HepG2 (cell line): Measurements from ENCODE around the gene CBFA2T2. TPM values are rescaled to one million over a fixed set of nuclear protein-coding genes. Genes with fewer than 3 reads are reported as not detected.

Source experiments
- CCAR2 ChIP-seq: fragments of 200-400 bp; formaldehyde crosslinking; optimal IDR thresholded peaks from 2 replicates; pipeline ENCODE3; 2018; ENCODE audit warnings: low read depth, mild to moderate bottlenecking, low read length, moderate library complexity
- FOXA1 ChIP-seq, 2 experiments: fragments of 450-650 bp in 1 of 2; sonication (generic) in 1 of 2; formaldehyde crosslinking in 1 of 2; IDR thresholded peaks; 2 replicates each; pipeline versions ENCODE4 v1.4.0 to v1.6.1; 2016 to 2020; ENCODE audit warnings: missing genetic modification reagents in 1 of 2
- MYNN ChIP-seq: sonication (generic); formaldehyde crosslinking; IDR thresholded peaks from 2 replicates; pipeline ENCODE4 v1.4.0; 2020; ENCODE audit warnings: mild to moderate bottlenecking, low read depth, missing genetic modification reagents
- NONO ChIP-seq, 2 experiments: fragments of 450-650 bp in 1 of 2; sonication (generic) in 1 of 2; formaldehyde crosslinking in 1 of 2; IDR thresholded peaks in 1 of 2; conservative IDR thresholded peaks in 1 of 2; 2 replicates each; pipeline versions ENCODE4 v1.6.1 to v1.8.0; 2017 to 2022; ENCODE audit warnings: mild to moderate bottlenecking in 1 of 2, missing genetic modification reagents in 1 of 2, moderate library complexity in 1 of 2
- PITX1 ChIP-seq: sonication (generic); formaldehyde crosslinking; IDR thresholded peaks from 2 replicates; pipeline ENCODE4 v1.5.1; 2020; ENCODE audit warnings: mild to moderate bottlenecking, missing genetic modification reagents
- RCOR2 ChIP-seq: IDR thresholded peaks from 2 replicates; pipeline ENCODE4 v1.6.1; 2016; ENCODE audit warnings: missing biosample characterization, missing genetic modification reagents
- SP140L ChIP-seq: sonication (generic); formaldehyde crosslinking; IDR thresholded peaks from 2 replicates; pipeline ENCODE4 v1.4.0; 2020; ENCODE audit warnings: missing genetic modification reagents, borderline replicate concordance
- TEAD2 ChIP-seq: sonication (generic); formaldehyde crosslinking; IDR thresholded peaks from 2 replicates; pipeline ENCODE4 v1.9.0; 2021; ENCODE audit warnings: missing genetic modification reagents
- ZBTB46 ChIP-seq: sonication (generic); formaldehyde crosslinking; IDR thresholded peaks from 2 replicates; pipeline ENCODE4 v1.4.0; 2020; ENCODE audit warnings: mild to moderate bottlenecking, missing genetic modification reagents, borderline replicate concordance
- ZFP36 ChIP-seq: fragments of 150-350 bp; IDR thresholded peaks from 2 replicates; pipeline ENCODE4 v1.6.1; 2018; ENCODE audit warnings: borderline replicate concordance, low read length, low read depth; ENCODE audit not compliant: partially characterized antibody
- ZFX ChIP-seq: sonication (generic); formaldehyde crosslinking; IDR thresholded peaks from 2 replicates; pipeline ENCODE4 v1.4.0; 2020; ENCODE audit warnings: mild to moderate bottlenecking, low read depth, missing genetic modification reagents, moderate library complexity
- ZNF34 ChIP-seq: sonication (generic); formaldehyde crosslinking; IDR thresholded peaks from 2 replicates; pipeline ENCODE4 v1.4.0; 2020; ENCODE audit warnings: mild to moderate bottlenecking, missing genetic modification reagents, borderline replicate concordance
- ZNF383 ChIP-seq: sonication (generic); formaldehyde crosslinking; IDR thresholded peaks from 2 replicates; pipeline ENCODE4 v1.4.0; 2020; ENCODE audit warnings: missing genetic modification reagents, mild to moderate bottlenecking, borderline replicate concordance
- ZNF430 ChIP-seq: sonication (generic); formaldehyde crosslinking; IDR thresholded peaks from 2 replicates; pipeline ENCODE4 v1.9.0; 2021; ENCODE audit warnings: mild to moderate bottlenecking, missing genetic modification reagents
- ZNF460 ChIP-seq: sonication (generic); formaldehyde crosslinking; IDR thresholded peaks from 2 replicates; pipeline ENCODE4 v1.5.1; 2020; ENCODE audit warnings: missing genetic modification reagents, mild to moderate bottlenecking, borderline replicate concordance
- ZNF574 ChIP-seq: sonication (generic); formaldehyde crosslinking; IDR thresholded peaks from 2 replicates; pipeline ENCODE4 v1.4.0; 2020; ENCODE audit warnings: missing genetic modification reagents
- ZNF597 ChIP-seq: sonication (generic); formaldehyde crosslinking; IDR thresholded peaks from 2 replicates; pipeline ENCODE4 v1.5.0; 2020; ENCODE audit warnings: missing genetic modification reagents
- ZNF713 ChIP-seq: sonication (generic); formaldehyde crosslinking; IDR thresholded peaks from 2 replicates; pipeline ENCODE4 v1.4.0; 2020; ENCODE audit warnings: mild to moderate bottlenecking, missing genetic modification reagents
- ZNF781 ChIP-seq: sonication (generic); formaldehyde crosslinking; IDR thresholded peaks from 2 replicates; pipeline ENCODE4 v1.5.1; 2020; ENCODE audit warnings: borderline replicate concordance, mild to moderate bottlenecking, missing genetic modification reagents; ENCODE audit errors: not compliant biosample characterization
- polyA plus RNA-seq, 8 experiments: library from polyadenylated mRNA; depleted of rRNA in 3 of 8; stranded (reverse) in 7 of 8; unstranded in 1 of 8; fragments of >200 nt; fragmentation: Illumina TruSeq in 4 of 8; extraction: Trizol in 4 of 8; gene quantifications; 2 replicates each; pipeline versions ENCODE4 v1.2.1 to v1.2.3, GENCODE V29; 2011 to 2016; ENCODE audit warnings: low read depth in 4 of 8, missing spikeins in 1 of 8, mixed read lengths in 1 of 8; ENCODE audit not compliant: insufficient read depth in 1 of 8
- total RNA-seq, 5 experiments: library from RNA; depleted of rRNA; stranded (reverse); fragments of >200 nt; fragmentation: Illumina TruSeq; extraction: Trizol; gene quantifications; 2 replicates each; pipeline ENCODE4 v1.2.3, GENCODE V29; 2016; ENCODE audit warnings: low read depth in 1 of 5

Gene CBFA2T2
- total and polyA plus RNA-seq, 2 of the 13 experiments (the other 11 are each of a cell fraction or from before 2014, with no cell fraction given), result 6.3 to 21.2 TPM

- peak; percentile 35 for TF ChIP-seq ZNF781 (CRISPR knock-in tag)
- peak; percentile 70; the same call in 1 of the 2 replicates for TF ChIP-seq ZNF460 (CRISPR knock-in tag)
- TF ChIP-seq FOXA1 (IDR thresholded peaks at IDR 0.05), result no peak
- TF ChIP-seq FOXA1 (CRISPR knock-in tag; IDR thresholded peaks at IDR 0.05), result no peak
- TF ChIP-seq RCOR2 (CRISPR knock-in tag), result peak; percentile 42; the same call in 1 of the 2 replicates
- TF ChIP-seq ZNF713 (CRISPR knock-in tag), result peak; percentile 29; the same call in 1 of the 2 replicates
- no peak for TF ChIP-seq NONO (IDR thresholded peaks at IDR 0.05)
- TF ChIP-seq NONO (CRISPR knock-in tag; conservative IDR thresholded peaks at IDR 0.05), result peak; percentile 91
- TF ChIP-seq ZFP36, result no peak
- peak; percentile 89 for TF ChIP-seq ZNF574
- TF ChIP-seq PITX1 (CRISPR knock-in tag), result no peak; the same call in 1 of the 2 replicates
- peak; percentile 94 for TF ChIP-seq ZFX (CRISPR knock-in tag)
- 0 out of 2 replicates have a peak, but pooled peaks have one; percentile 81 for TF ChIP-seq MYNN
- no peak for TF ChIP-seq TEAD2 (CRISPR knock-in tag)
- 0 out of 2 replicates have a peak, but pooled peaks have one; percentile 82 for TF ChIP-seq ZNF34 (CRISPR knock-in tag)
- TF ChIP-seq CCAR2, result no peak
- TF ChIP-seq ZBTB46 (CRISPR knock-in tag), result peak; percentile 96
- TF ChIP-seq ZNF597 (CRISPR knock-in tag), result 0 out of 2 replicates have a peak, but pooled peaks have one; percentile 43
- TF ChIP-seq ZNF383, result peak; percentile 89; the same call in 1 of the 2 replicates
- peak; percentile 47; the same call in 1 of the 2 replicates for TF ChIP-seq SP140L
- TF ChIP-seq ZNF430 (CRISPR knock-in tag), result no peak; the same call in 1 of the 2 replicates
Measured at GRCh38 chr20:33674294-33675135, 184.6 kb downstream of the CBFA2T2 start, which contains the start of gene NECAB3 (continued).
